Calu3 (cell line): ENCODE measurements around the gene PCP4L1. TPM values are rescaled to one million over a fixed set of nuclear protein-coding genes. Genes with fewer than 3 reads are reported as not detected.

Experiments
- Bru-seq: library from RNA; stranded (reverse); fragments of 400-500 nt; gene quantifications from one replicate; lab custom pipeline; 2021; lab: Mats Ljungman, UMichigan
- BruChase-seq, 2 experiments: library from RNA; stranded (reverse); fragments of 400-500 nt; gene quantifications; one replicate each; lab custom pipeline; 2021; lab: Mats Ljungman, UMichigan
- BruUV-seq: library from RNA; stranded (reverse); fragments of 400-500 nt; replicated peaks from 2 replicates; lab custom pipeline; 2021; lab: Mats Ljungman, UMichigan
- CTCF ChIA-PET: fragments of 300-600 bp; sonication (Branson Sonifier 250); formaldehyde crosslinking; loops from one replicate; lab custom pipeline; 2022; ENCODE audit warnings: antibody characterized with exemption; lab: Charles Lee
- DNase-seq: peaks from one replicate; pipeline ENCODE4 v3.0.0; 2022
- H3K27ac Mint-ChIP-seq: one replicate; pipeline ENCODE4 v1.8.0; 2022; ENCODE audit warnings: mixed read lengths; ENCODE audit not compliant: unreplicated experiment
- H3K27me3 Mint-ChIP-seq: one replicate; pipeline ENCODE4 v1.8.0; 2022; ENCODE audit warnings: mixed read lengths; ENCODE audit not compliant: unreplicated experiment
- H3K36me3 Mint-ChIP-seq: one replicate; pipeline ENCODE4 v1.8.0; 2022; ENCODE audit warnings: mild to moderate bottlenecking, moderate library complexity, mixed read lengths; ENCODE audit not compliant: insufficient read depth, unreplicated experiment
- H3K4me1 Mint-ChIP-seq: one replicate; pipeline ENCODE4 v1.8.0; 2022; ENCODE audit warnings: mild to moderate bottlenecking, low read depth, mixed read lengths; ENCODE audit not compliant: unreplicated experiment
- H3K4me3 Mint-ChIP-seq: one replicate; pipeline ENCODE4 v1.8.0; 2022; ENCODE audit warnings: mild to moderate bottlenecking, low read depth, moderate library complexity, mixed read lengths; ENCODE audit not compliant: unreplicated experiment
- H3K9me3 Mint-ChIP-seq: one replicate; pipeline ENCODE4 v1.8.0; 2022; ENCODE audit warnings: low read depth, mixed read lengths; ENCODE audit not compliant: unreplicated experiment
- CTCF ChIP-seq: fragments of 200-600 bp; IDR thresholded peaks from one replicate; pipeline ENCODE4 v1.8.0; 2022; ENCODE audit warnings: antibody characterized with exemption; ENCODE audit not compliant: unreplicated experiment
- intact Hi-C: fragments of 100-400 bp; cut with micrococcal nuclease; formaldehyde crosslinking; loops from one replicate; pipeline ENCODE4 v1.10.0; 2022; ENCODE audit not compliant: unreplicated experiment
- long read RNA-seq: library from polyadenylated mRNA; stranded (forward); transcript quantifications from one replicate; pipeline ENCODE4 v2.0.0, GENCODE V29; 2022
- total RNA-seq: library from RNA; stranded (reverse); gene quantifications from 2 replicates; pipeline ENCODE4 v1.2.3, GENCODE V29; 2022

Gene PCP4L1
- total RNA-seq (not detected in 2 replicates), Bru-seq, nascent RNA (percentile 9 among the genes with signal in this experiment), BruChase-seq, experiment 1, labeled RNA remaining after a 6-hour chase (percentile 7 among the genes with signal in this experiment), BruChase-seq, experiment 2, labeled RNA remaining after a 2-hour chase (percentile 11 among the genes with signal in this experiment)
- long read RNA-seq, partial matches to known transcripts: 0 of 1 reads
- long read RNA-seq, other reads (novel, unspliced or antisense): 0 of 1 reads

- Mint-ChIP-seq H3K36me3 (peaks cover 10% of the 10 kb centered on the region), H3K4me3 (peak within 1 kb of the TSS; percentile 68), H3K4me1 (peaks cover 34% of the 10 kb centered on the region), H3K9me3 (peaks cover 7% of the 10 kb centered on the region), H3K27me3 (peaks cover 60% of the 10 kb centered on the region), H3K27ac (peak within 1 kb of the TSS; percentile 14)
- TF ChIP-seq CTCF: no peak
- DNase-seq: peak; percentile 75
- CTCF ChIA-PET: interaction anchor here (0.5 to 0.9 kb wide), 7 partner anchors 10 to 93 kb away, joined by 4 to 8 read pairs (median 5); no protein-coding TSS in a partner anchor
- intact Hi-C loops: no loop called here
- no TSS peak for BruUV-seq
These were observed at the start of gene PCP4L1 for GRCh38 chr1:161258439-161259344. PCP4L1 (plus strand) TSS chr1:161258745; CDS start chr1:161258975, 230 bp downstream.

- Mint-ChIP-seq H3K9me3 (no peaks in the 10 kb centered on the region), H3K36me3 (peaks cover 55% of the 10 kb centered on the region), H3K27ac (no peak overlapping the region), H3K4me1 (peaks cover 14% of the 10 kb centered on the region), H3K4me3 (no peak overlapping the region), H3K27me3 (no peaks in the 10 kb centered on the region)
- intact Hi-C loops: loop anchor here (1.0 to 10.0 kb wide), 3 partner anchors 12 to 535 kb away; partner anchors contain the start of gene DUSP12
- BruUV-seq: no TSS peak
- TF ChIP-seq CTCF: peak; percentile 87
- peak; percentile 92 for DNase-seq
- CTCF ChIA-PET: interaction anchor here (2.9 kb wide), 1 partner anchor 16 kb away, joined by 14 read pairs; the partner anchor contains the start of gene TOMM40L
These were observed 48.6 kb upstream of the PCP4L1 start for GRCh38 chr1:161209790-161210409.

- peaks cover 19% of the 10 kb centered on the region for H3K4me1 Mint-ChIP-seq
- no peaks in the 10 kb centered on the region for H3K9me3 Mint-ChIP-seq
- H3K27me3 Mint-ChIP-seq: peaks cover 21% of the 10 kb centered on the region
- no peak for TF ChIP-seq CTCF
- H3K27ac Mint-ChIP-seq: no peak overlapping the region
- CTCF ChIA-PET: no interaction called here
- no peak for DNase-seq
- BruUV-seq: no TSS peak
- H3K36me3 Mint-ChIP-seq: peaks cover 57% of the 10 kb centered on the region
- intact Hi-C loops: no loop called here
- no peak overlapping the region for H3K4me3 Mint-ChIP-seq
These were observed 44.2 kb upstream of the PCP4L1 start for GRCh38 chr1:161214369-161214768.

GRCh38 chr1:161215076-161215475 is 43.5 kb upstream of the PCP4L1 start, which contains the start of gene FCER1G:
FCER1G (plus strand) TSS chr1:161215295; CDS start chr1:161215322, 27 bp downstream.
- H3K9me3 Mint-ChIP-seq: no peaks in the 10 kb centered on the region
- peaks cover 12% of the 10 kb centered on the region for H3K4me1 Mint-ChIP-seq
- intact Hi-C loops: no loop called here
- DNase-seq: no peak
- H3K27ac Mint-ChIP-seq: no peak within 1 kb of the TSS
- peaks cover 50% of the 10 kb centered on the region for H3K36me3 Mint-ChIP-seq
- H3K4me3 Mint-ChIP-seq: no peak within 1 kb of the TSS
- CTCF ChIA-PET: no interaction called here
- BruUV-seq: no TSS peak
- peaks cover 26% of the 10 kb centered on the region for H3K27me3 Mint-ChIP-seq
- TF ChIP-seq CTCF: no peak
